H9 (cell line): ENCODE data around the gene PARVB. TPM values are rescaled to one million over a fixed set of nuclear protein-coding genes. Genes with fewer than 3 reads are reported as not detected.

ENCODE experiments used
- DNase-seq: peaks from one replicate; pipeline ENCODE4 v3.0.0-alpha.2; 2017
- H2AFZ ChIP-seq: one replicate; pipeline ENCODE4 v1.6.1; 2013; ENCODE audit warnings: mild to moderate bottlenecking, low read length, control low read depth, moderate library complexity
- H2AK5ac ChIP-seq: 2 replicates; pipeline ENCODE4 v1.6.1; 2013; ENCODE audit warnings: low read length, control low read depth, mixed read lengths; ENCODE audit not compliant: insufficient read length
- H2BK120ac ChIP-seq: one replicate; pipeline ENCODE4 v1.6.1; 2013; ENCODE audit warnings: low read depth, mild to moderate bottlenecking, low read length, control low read depth, inconsistent platforms; ENCODE audit not compliant: poor library complexity, severe bottlenecking
- H2BK12ac ChIP-seq: 2 replicates; pipeline ENCODE4 v1.6.1; 2013; ENCODE audit warnings: low read length, control low read depth, mixed read lengths, low read depth; ENCODE audit not compliant: insufficient read length
- H2BK15ac ChIP-seq: 2 replicates; pipeline ENCODE4 v1.6.1; 2013; ENCODE audit warnings: low read depth, low read length, control low read depth
- H2BK20ac ChIP-seq: one replicate; pipeline ENCODE4 v1.6.1; 2013; ENCODE audit warnings: low read depth, mild to moderate bottlenecking, low read length, control low read depth, inconsistent platforms; ENCODE audit not compliant: poor library complexity, severe bottlenecking
- H2BK5ac ChIP-seq: 2 replicates; pipeline ENCODE4 v1.6.1; 2013; ENCODE audit warnings: low read length, control low read depth, mixed read lengths; ENCODE audit not compliant: insufficient read length
- H3K14ac ChIP-seq: 2 replicates; pipeline ENCODE4 v1.6.1; 2013; ENCODE audit warnings: low read length, control low read depth; ENCODE audit not compliant: insufficient read depth
- H3K18ac ChIP-seq: 2 replicates; pipeline ENCODE4 v1.6.1; 2013; ENCODE audit warnings: low read depth, mild to moderate bottlenecking, mixed read lengths, low read length, control low read depth; ENCODE audit not compliant: insufficient read length
- H3K23ac ChIP-seq: 2 replicates; pipeline ENCODE4 v1.6.1; 2013; ENCODE audit warnings: low read length, control low read depth, mixed read lengths, low read depth; ENCODE audit not compliant: insufficient read length
- H3K23me2 ChIP-seq: 2 replicates; pipeline ENCODE4 v1.6.1; 2013; ENCODE audit warnings: low read depth, mild to moderate bottlenecking, mixed read lengths, low read length, control low read depth; ENCODE audit not compliant: insufficient read length, poor library complexity, severe bottlenecking
- H3K27ac ChIP-seq: 2 replicates; pipeline ENCODE4 v1.5.1; 2013; ENCODE audit warnings: low read length, control low read depth, mixed read lengths, low read depth; ENCODE audit not compliant: insufficient read length
- H3K27me3 ChIP-seq: 2 replicates; pipeline ENCODE4 v1.6.1; 2013; ENCODE audit warnings: low read length, control low read depth, inconsistent platforms; ENCODE audit not compliant: insufficient read depth
- H3K4ac ChIP-seq: 2 replicates; pipeline ENCODE4 v1.6.1; 2013; ENCODE audit warnings: low read depth, mild to moderate bottlenecking, control low read depth, inconsistent platforms, low read length, moderate library complexity
- H3K4me1 ChIP-seq: 2 replicates; pipeline ENCODE4 v1.6.1; 2013; ENCODE audit warnings: low read length, control low read depth, inconsistent platforms; ENCODE audit not compliant: insufficient read depth
- H3K4me2 ChIP-seq: 2 replicates; pipeline ENCODE4 v1.6.1; 2013; ENCODE audit warnings: low read length, control low read depth, mixed read lengths; ENCODE audit not compliant: insufficient read length, insufficient read depth
- H3K56ac ChIP-seq: 2 replicates; pipeline ENCODE4 v1.6.1; 2013; ENCODE audit warnings: low read depth, mild to moderate bottlenecking, mixed read lengths, low read length, control low read depth; ENCODE audit not compliant: insufficient read length
- H3K79me1 ChIP-seq: 2 replicates; pipeline ENCODE4 v1.6.1; 2013; ENCODE audit warnings: low read depth, mild to moderate bottlenecking, moderate library complexity, low read length, control low read depth, inconsistent platforms; ENCODE audit not compliant: insufficient read depth, poor library complexity, severe bottlenecking
- H3K79me2 ChIP-seq: 2 replicates; pipeline ENCODE4 v1.6.1; 2013; ENCODE audit warnings: low read length, control low read depth, inconsistent platforms; ENCODE audit not compliant: insufficient read depth
- H3K9ac ChIP-seq: 2 replicates; pipeline ENCODE4 v1.6.1; 2013; ENCODE audit warnings: low read length, control low read depth, mixed read lengths; ENCODE audit not compliant: insufficient read length; ENCODE audit errors: extremely low read depth
- H3K9me3 ChIP-seq: one replicate; pipeline ENCODE4 v1.6.1; 2013; ENCODE audit warnings: low read depth, low read length, inconsistent platforms; ENCODE audit not compliant: control insufficient read depth
- H3T11ph ChIP-seq: one replicate; pipeline ENCODE4 v1.6.1; 2013; ENCODE audit warnings: mild to moderate bottlenecking, low read length, control low read depth, inconsistent platforms
- H4K20me1 ChIP-seq: one replicate; pipeline ENCODE4 v1.6.1; 2013; ENCODE audit not compliant: control insufficient read depth, insufficient read length, insufficient read depth
- H4K5ac ChIP-seq: 2 replicates; pipeline ENCODE4 v1.6.1; 2013; ENCODE audit warnings: low read depth, mild to moderate bottlenecking, mixed read lengths, low read length, control low read depth; ENCODE audit not compliant: insufficient read length
- H4K8ac ChIP-seq: replicated peaks from 2 replicates; pipeline ENCODE4 v1.6.1; 2013; ENCODE audit warnings: low read length, control low read depth, mixed read lengths, low read depth; ENCODE audit not compliant: insufficient read length
- H4K91ac ChIP-seq: 2 replicates; pipeline ENCODE4 v1.6.1; 2013; ENCODE audit warnings: low read depth, mild to moderate bottlenecking, moderate library complexity, mixed read lengths, low read length, control low read depth; ENCODE audit not compliant: insufficient read length
- H3K27ac Mint-ChIP-seq, 3 experiments: 2 replicates in 2 of 3; 3 replicates in 1 of 3; pipeline ENCODE4 v1.8.0; 2020 to 2021; ENCODE audit warnings: mixed read lengths in 3 of 3, mild to moderate bottlenecking in 1 of 3, moderate library complexity in 1 of 3
- H3K27me3 Mint-ChIP-seq: 2 replicates; pipeline ENCODE4 v1.8.0; 2021; ENCODE audit warnings: low read depth, mild to moderate bottlenecking, moderate library complexity, mixed read lengths
- H3K36me3 Mint-ChIP-seq, 3 experiments: 2 replicates in 2 of 3; 3 replicates in 1 of 3; pipeline ENCODE4 v1.8.0; 2020 to 2021; ENCODE audit warnings: low read depth in 3 of 3, mixed read lengths in 3 of 3; ENCODE audit not compliant: insufficient read depth in 1 of 3
- H3K4me1 Mint-ChIP-seq, 2 experiments: 2 replicates each; pipeline ENCODE4 v1.8.0; 2020; ENCODE audit warnings: mixed read lengths in 2 of 2
- H3K4me3 Mint-ChIP-seq, 2 experiments: 2 replicates in 1 of 2; 3 replicates in 1 of 2; pipeline ENCODE4 v1.8.0; 2020 to 2021; ENCODE audit warnings: mild to moderate bottlenecking in 2 of 2, mixed read lengths in 2 of 2, moderate library complexity in 1 of 2
- H3K9me3 Mint-ChIP-seq, 2 experiments: 2 replicates in 1 of 2; 3 replicates in 1 of 2; pipeline ENCODE4 v1.8.0; 2020; ENCODE audit warnings: mild to moderate bottlenecking in 2 of 2, mixed read lengths in 2 of 2, moderate library complexity in 1 of 2
- WGBS: extraction: QIAGEN DNeasy Blood & Tissue Kit; methylation state at CpG from one replicate; pipeline ENCODE4 v1.1.7; 2013; ENCODE audit warnings: missing lambda C conversion rate, low lambda C conversion rate, mixed read lengths; ENCODE audit not compliant: insufficient read length; ENCODE audit errors: extremely low coverage; 5-methylcytosine and 5-hydroxymethylcytosine counted together
- total RNA-seq: library from RNA; stranded (reverse); gene quantifications from 2 replicates; pipeline ENCODE4 v1.2.1, GENCODE V29; 2021
- TF ChIP-seq, protein P1 (sequence below): fragments of 200-600 bp; sonication (generic); conservative IDR thresholded peaks from 3 replicates; pipeline ENCODE4 v1.8.0; 2021; ENCODE audit warnings: antibody characterized with exemption, mild to moderate bottlenecking

PARVB gene
- total RNA-seq, 1 experiment from 2014 or later = 15.6 TPM

DNA sequence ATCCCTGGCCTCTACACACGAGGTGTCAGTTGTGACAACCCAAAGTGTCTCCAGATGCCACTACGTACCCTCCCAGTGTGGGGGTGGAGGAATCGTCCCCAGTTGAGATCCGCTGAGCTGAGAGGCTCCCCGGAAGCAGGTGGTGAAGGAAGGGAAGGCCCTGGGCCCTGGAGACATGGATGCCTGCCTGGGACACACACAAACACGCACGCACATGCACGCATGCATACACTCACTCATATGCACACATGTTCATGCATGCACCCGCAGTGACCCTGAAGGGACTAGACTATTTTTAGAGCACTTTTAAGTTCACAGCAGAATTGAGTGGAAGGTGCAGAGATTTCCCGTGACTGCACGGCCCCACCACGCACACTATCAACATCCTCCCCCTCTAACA is 50.9 kb downstream of the PARVB start:
- no peak overlapping the region for H3T11ph ChIP-seq
- no peak overlapping the region for H2BK15ac ChIP-seq
- no peak overlapping the region for H3K9ac ChIP-seq
- no peaks in the 10 kb centered on the region for H3K79me1 ChIP-seq
- TF ChIP-seq, protein P1, sequence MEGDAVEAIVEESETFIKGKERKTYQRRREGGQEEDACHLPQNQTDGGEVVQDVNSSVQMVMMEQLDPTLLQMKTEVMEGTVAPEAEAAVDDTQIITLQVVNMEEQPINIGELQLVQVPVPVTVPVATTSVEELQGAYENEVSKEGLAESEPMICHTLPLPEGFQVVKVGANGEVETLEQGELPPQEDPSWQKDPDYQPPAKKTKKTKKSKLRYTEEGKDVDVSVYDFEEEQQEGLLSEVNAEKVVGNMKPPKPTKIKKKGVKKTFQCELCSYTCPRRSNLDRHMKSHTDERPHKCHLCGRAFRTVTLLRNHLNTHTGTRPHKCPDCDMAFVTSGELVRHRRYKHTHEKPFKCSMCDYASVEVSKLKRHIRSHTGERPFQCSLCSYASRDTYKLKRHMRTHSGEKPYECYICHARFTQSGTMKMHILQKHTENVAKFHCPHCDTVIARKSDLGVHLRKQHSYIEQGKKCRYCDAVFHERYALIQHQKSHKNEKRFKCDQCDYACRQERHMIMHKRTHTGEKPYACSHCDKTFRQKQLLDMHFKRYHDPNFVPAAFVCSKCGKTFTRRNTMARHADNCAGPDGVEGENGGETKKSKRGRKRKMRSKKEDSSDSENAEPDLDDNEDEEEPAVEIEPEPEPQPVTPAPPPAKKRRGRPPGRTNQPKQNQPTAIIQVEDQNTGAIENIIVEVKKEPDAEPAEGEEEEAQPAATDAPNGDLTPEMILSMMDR = no peak
- no peak overlapping the region for H3K23ac ChIP-seq
- no peaks in the 10 kb centered on the region for H3K9me3 ChIP-seq
- H4K20me1 ChIP-seq = no peaks in the 10 kb centered on the region
- no peak for DNase-seq
- no peak overlapping the region for H2BK20ac ChIP-seq
- H4K91ac ChIP-seq = no peak overlapping the region
- H4K8ac ChIP-seq = no peak overlapping the region
- H3K27me3 Mint-ChIP-seq = no peaks in the 10 kb centered on the region
- H3K14ac ChIP-seq = no peak overlapping the region
- no peak overlapping the region for H3K4me2 ChIP-seq
- no peaks in the 10 kb centered on the region for H3K79me2 ChIP-seq
- H3K36me3 Mint-ChIP-seq = no peaks in the 10 kb centered on the region
- H2AK5ac ChIP-seq = no peak overlapping the region
- no peak overlapping the region for H3K27ac ChIP-seq
- H3K56ac ChIP-seq = no peak overlapping the region
- no peak overlapping the region for H2BK120ac ChIP-seq
- H3K4me1 Mint-ChIP-seq = no peaks in the 10 kb centered on the region
- no peaks in the 10 kb centered on the region for H3K9me3 Mint-ChIP-seq
- no peak overlapping the region for H3K18ac ChIP-seq
- H3K4ac ChIP-seq = no peak overlapping the region
- H2BK12ac ChIP-seq = no peak overlapping the region
- no peaks in the 10 kb centered on the region for H3K23me2 ChIP-seq
- peak overlapping the region in 1 of 3 experiments; percentile 89; a peak in 2 of 7 replicates for H3K27ac Mint-ChIP-seq
- H3K4me3 Mint-ChIP-seq = no peak overlapping the region
- H4K5ac ChIP-seq = no peak overlapping the region
- H3K4me1 ChIP-seq = no peaks in the 10 kb centered on the region
- no peak overlapping the region for H2AFZ ChIP-seq
- no peak overlapping the region for H2BK5ac ChIP-seq
- H3K27me3 ChIP-seq = no peaks in the 10 kb centered on the region
- no CpG with 5 or more reads among the region's 12 CpGs for WGBS
